Transverse colon (tissue), 4 donors: ENCODE data around the gene KNDC1.

Source experiments
- POLR2AphosphoS5 ChIP-seq, 3 donors: sonication (generic); formaldehyde crosslinking; IDR thresholded peaks; one replicate each; pipeline ENCODE4 v1.6.1; 2016; ENCODE audit warnings: antibody characterized with exemption in 3 of 3
- TF ChIP-seq, protein P1 (sequence below), 5 experiments: fragments of 200-600 bp in 3 of 5; fragments of 450-650 bp in 2 of 5; sonication (generic) in 3 of 5; IDR thresholded peaks; 1 replicate in 2 of 5; 2 replicates in 3 of 5; pipeline ENCODE4 v1.5.1; 2016 to 2017; ENCODE audit warnings: antibody characterized with exemption in 5 of 5, inconsistent platforms in 3 of 5, mild to moderate bottlenecking in 2 of 5, moderate library complexity in 1 of 5

GRCh38 chr10:133150226-133150625 is 9.8 kb upstream of the KNDC1 start:
- no peak for TF ChIP-seq POLR2AphosphoS5 (IDR thresholded peaks at IDR 0.05)
- TF ChIP-seq, protein P1, sequence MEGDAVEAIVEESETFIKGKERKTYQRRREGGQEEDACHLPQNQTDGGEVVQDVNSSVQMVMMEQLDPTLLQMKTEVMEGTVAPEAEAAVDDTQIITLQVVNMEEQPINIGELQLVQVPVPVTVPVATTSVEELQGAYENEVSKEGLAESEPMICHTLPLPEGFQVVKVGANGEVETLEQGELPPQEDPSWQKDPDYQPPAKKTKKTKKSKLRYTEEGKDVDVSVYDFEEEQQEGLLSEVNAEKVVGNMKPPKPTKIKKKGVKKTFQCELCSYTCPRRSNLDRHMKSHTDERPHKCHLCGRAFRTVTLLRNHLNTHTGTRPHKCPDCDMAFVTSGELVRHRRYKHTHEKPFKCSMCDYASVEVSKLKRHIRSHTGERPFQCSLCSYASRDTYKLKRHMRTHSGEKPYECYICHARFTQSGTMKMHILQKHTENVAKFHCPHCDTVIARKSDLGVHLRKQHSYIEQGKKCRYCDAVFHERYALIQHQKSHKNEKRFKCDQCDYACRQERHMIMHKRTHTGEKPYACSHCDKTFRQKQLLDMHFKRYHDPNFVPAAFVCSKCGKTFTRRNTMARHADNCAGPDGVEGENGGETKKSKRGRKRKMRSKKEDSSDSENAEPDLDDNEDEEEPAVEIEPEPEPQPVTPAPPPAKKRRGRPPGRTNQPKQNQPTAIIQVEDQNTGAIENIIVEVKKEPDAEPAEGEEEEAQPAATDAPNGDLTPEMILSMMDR (IDR thresholded peaks at IDR 0.05), result no peak
